NCI-H510A treated with DMSO at 0.1 percent for 48 hours (cell line): Measurements from ENCODE around the gene DPPA4.

ENCODE experiments used
- DNase-seq: peaks from one replicate; lab custom pipeline; 2025; lab: John Stamatoyannopoulos, UW

DPPA4 gene

DNA sequence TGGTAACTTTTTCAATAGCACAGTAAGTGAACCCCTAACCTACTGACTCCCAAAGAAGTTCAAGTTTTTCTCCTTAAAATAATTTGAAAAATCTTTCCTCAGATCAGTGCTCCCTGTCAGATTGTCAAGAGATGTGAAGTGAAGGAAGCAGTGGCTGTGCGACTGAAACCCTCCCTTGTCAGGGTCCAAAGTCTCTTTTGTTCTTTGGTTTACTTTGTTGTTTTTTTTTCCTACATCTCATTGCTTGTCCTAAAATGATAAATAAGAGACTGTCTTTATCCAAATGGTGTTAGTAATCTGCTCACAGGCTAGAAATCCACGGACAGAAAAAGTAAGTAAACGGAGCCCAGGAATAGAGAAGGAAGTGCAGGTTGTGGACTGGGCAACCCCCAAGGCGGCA, 976 bp upstream of the DPPA4 start:
- no peak for DNase-seq

DNA sequence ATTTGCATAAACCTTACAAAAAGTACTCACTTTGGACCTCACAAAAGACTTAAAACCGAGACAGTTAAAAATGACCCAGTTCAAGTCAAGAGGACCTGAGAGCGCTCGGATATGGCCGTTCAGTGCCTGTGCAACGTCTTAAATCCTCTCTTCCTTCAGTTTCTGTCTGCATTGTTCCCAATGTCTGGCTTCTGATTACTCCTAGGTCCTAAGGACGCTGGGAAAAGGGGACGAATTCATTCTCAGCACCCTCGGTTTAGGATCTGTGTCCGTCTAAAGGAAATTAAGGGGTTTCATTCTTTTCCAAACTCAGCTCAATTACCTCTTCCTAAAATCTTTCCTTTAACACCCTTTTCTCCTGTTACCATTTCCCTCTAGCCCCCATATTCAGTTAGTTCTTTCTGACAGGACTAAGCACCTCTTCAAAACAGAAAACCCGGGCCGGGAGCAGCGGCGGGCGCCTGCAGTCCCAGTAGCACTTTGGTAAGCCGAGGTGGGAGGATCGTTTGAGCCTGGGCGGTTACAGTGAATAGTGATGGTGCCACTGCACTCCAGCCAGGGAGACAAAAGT, 970 bp downstream of the DPPA4 start:
- DNase-seq: no peak

- DNase-seq: no peak
These were observed 2.8 kb downstream of the DPPA4 start for GRCh38 chr3:109334572-109334971.

DNA sequence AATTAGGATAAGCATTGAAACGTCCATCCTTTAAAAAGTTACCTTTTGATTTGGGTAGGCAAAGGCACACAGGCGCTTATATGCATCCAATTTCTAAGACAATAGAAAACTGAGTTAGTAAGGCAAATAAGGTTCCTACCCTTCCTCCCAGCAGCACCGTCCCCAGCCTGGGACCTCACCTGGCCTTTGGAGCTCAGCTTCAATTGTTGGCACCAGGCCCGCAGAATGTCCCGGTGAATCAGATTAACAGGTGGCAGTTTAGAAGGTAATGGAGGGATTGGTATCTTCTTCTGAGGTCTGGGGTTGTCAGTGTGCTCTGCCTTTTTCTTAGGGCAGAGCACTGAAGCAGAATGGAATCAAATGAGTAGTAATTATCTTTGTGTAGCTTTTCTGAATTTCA, 5.7 kb downstream of the DPPA4 start:
- no peak for DNase-seq

DNA sequence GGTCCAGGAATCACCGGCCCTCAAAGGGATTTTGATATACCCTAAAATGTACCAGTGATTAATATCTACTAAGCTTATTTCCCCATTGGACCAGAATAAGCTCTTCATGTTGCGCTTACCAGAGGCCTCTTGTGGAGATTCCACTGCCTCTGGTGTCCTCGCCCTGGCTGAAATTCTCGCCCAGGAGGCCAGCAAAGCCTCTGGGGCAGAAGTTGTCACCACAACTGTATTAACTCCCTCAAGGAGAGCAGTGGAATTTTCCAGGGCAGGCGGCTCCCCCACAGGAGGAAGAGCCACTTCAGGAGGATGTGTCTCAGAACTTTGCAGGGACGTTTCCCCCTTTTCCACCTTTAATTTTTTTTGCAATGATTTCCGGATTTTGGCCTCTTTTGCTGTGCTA, 6.9 kb downstream of the DPPA4 start:
- no peak for DNase-seq

DNA sequence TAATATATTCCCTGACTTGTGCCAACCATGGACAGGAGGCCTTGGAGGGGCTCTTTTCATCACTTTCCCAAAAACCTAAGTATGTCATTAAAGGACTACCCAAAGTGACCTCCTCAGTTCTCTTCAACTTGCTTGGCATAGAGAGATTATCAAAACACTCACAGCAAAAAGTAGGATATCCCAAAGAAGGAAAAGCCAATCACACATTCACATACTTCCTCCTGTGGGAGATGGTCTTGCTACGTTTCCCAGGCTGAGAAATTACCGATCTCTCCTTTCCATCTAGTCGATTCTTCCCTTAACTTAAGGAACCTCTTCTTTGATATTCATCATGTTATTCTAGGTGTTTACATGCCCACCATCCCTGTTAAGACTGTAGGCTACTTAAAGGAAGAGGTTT, 9.1 kb downstream of the DPPA4 start:
- no peak for DNase-seq

- no peak for DNase-seq
These were observed 11.7 kb downstream of the DPPA4 start for GRCh38 chr3:109325657-109326056.

- DNase-seq: no peak
These were observed 12.2 kb downstream of the DPPA4 start for GRCh38 chr3:109325109-109325508.

- DNase-seq: no peak
These were observed 21.1 kb downstream of the DPPA4 start, which contains the start of gene DPPA2 for GRCh38 chr3:109316162-109316730. DPPA2 (minus strand) TSS chr3:109316517; CDS start chr3:109314542, 1,975 bp downstream.

DNA sequence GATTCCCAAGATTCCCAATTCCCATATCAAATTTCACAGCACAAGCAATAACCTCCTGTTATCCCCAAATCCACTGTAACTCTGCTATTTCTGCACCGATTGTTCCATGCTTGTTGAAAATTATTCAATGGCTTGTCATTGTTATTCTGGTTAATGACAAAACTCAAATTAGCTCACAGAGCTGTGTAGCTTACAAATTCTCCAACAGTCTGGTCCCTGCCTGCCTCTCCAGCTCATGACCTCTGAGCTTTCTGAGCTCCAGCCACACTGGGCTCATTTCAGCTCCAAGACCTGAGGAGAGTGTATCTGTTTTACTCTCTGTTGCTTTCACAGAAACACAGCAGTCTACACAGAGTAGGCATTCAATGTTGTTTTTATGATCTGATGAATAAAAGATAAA, 24.3 kb downstream of the DPPA4 start:
- DNase-seq: no peak

- no peak for DNase-seq
These were observed 39.9 kb downstream of the DPPA4 start for GRCh38 chr3:109297496-109297895.

GRCh38 chr3:109284071-109284470, 53.3 kb downstream of the DPPA4 start:
- no peak for DNase-seq

- DNase-seq: no peak
These were observed 58.8 kb downstream of the DPPA4 start for GRCh38 chr3:109278546-109278945.

GRCh38 chr3:109278141-109278540, 59.2 kb downstream of the DPPA4 start:
- no peak for DNase-seq
